Fibroblast of mammary gland (primary cell): ENCODE results near the gene FGF4.
A peak's percentile ranks its signal among the peaks of the same experiment; 100 is the strongest.

Experiments
- DNase-seq: peaks from one replicate; pipeline ENCODE4 v3.0.0-alpha.2; 2010; ENCODE audit warnings: low read depth
- H3K4me3 ChIP-seq: 2 replicates; pipeline ENCODE4 v1.5.1; 2011; ENCODE audit warnings: low read depth, mild to moderate bottlenecking, low read length, moderate library complexity; ENCODE audit not compliant: control insufficient read depth
- CTCF ChIP-seq: conservative IDR thresholded peaks from 2 replicates; pipeline ENCODE4 v1.5.1; 2011; ENCODE audit warnings: low read depth, low read length, inconsistent platforms; ENCODE audit not compliant: control insufficient read depth, insufficient read depth

Gene FGF4

GRCh38 chr11:69801513-69802335 lies 26.6 kb upstream of the FGF4 start:
- DNase-seq: no peak
- peak; percentile 57 for TF ChIP-seq CTCF
- H3K4me3 ChIP-seq: no peak overlapping the region

- DNase-seq: no peak
- TF ChIP-seq CTCF: no peak
- H3K4me3 ChIP-seq: no peak overlapping the region
These were observed 25.1 kb upstream of the FGF4 start for GRCh38 chr11:69800278-69800677.

GRCh38 chr11:69799582-69799981 lies 24.4 kb upstream of the FGF4 start:
- TF ChIP-seq CTCF: no peak
- no peak overlapping the region for H3K4me3 ChIP-seq
- peak; percentile 31 for DNase-seq

GRCh38 chr11:69799097-69799496 lies 24.0 kb upstream of the FGF4 start:
- no peak for DNase-seq
- no peak overlapping the region for H3K4me3 ChIP-seq
- no peak for TF ChIP-seq CTCF

GRCh38 chr11:69797737-69798528 lies 22.8 kb upstream of the FGF4 start:
- no peak for TF ChIP-seq CTCF
- H3K4me3 ChIP-seq: no peak overlapping the region
- DNase-seq: no peak

GRCh38 chr11:69797156-69797555 lies 22.0 kb upstream of the FGF4 start:
- TF ChIP-seq CTCF: no peak
- no peak overlapping the region for H3K4me3 ChIP-seq
- no peak for DNase-seq
